GM18519 (cell line): ENCODE measurements around the gene CTNNA3.
"Not testable (repeated sequence)": the region's sequence is repeated elsewhere in the genome, so short reads cannot be mapped to it uniquely, and the experiment has no call there.

ENCODE experiments used
- ATAC-seq: cut with Tn5 transposase; IDR thresholded peaks from one replicate; pipeline ENCODE4 v1.9.1; 2021; ENCODE audit warnings: mild to moderate bottlenecking, moderate library complexity; ENCODE audit not compliant: unreplicated experiment, low FRiP score

The CTNNA3 gene

GRCh38 chr10:67606572-67606971 is 89.4 kb downstream of the CTNNA3 start:
- no peak for ATAC-seq

GRCh38 chr10:67603701-67604100 is 92.3 kb downstream of the CTNNA3 start:
- ATAC-seq: no peak

GRCh38 chr10:67603086-67603485 is 92.9 kb downstream of the CTNNA3 start:
- ATAC-seq: no peak

- ATAC-seq: no peak
Measured at GRCh38 chr10:67602268-67602950, 93.6 kb downstream of the CTNNA3 start.

- ATAC-seq: no peak
Measured at GRCh38 chr10:67599597-67599996, 96.4 kb downstream of the CTNNA3 start.

- no peak for ATAC-seq
Measured at GRCh38 chr10:67596641-67597040, 99.4 kb downstream of the CTNNA3 start.

- ATAC-seq: no peak
Measured at GRCh38 chr10:67587771-67588170, 108.2 kb downstream of the CTNNA3 start.

GRCh38 chr10:67575532-67575931 is 120.5 kb downstream of the CTNNA3 start:
- no peak for ATAC-seq

- ATAC-seq: no peak
Measured at GRCh38 chr10:67573484-67573883, 122.5 kb downstream of the CTNNA3 start.

GRCh38 chr10:67571503-67571902 is 124.5 kb downstream of the CTNNA3 start:
- ATAC-seq: no peak

- not testable (repeated sequence) for ATAC-seq
Measured at GRCh38 chr10:67558311-67558710, 137.7 kb downstream of the CTNNA3 start.

- ATAC-seq: no peak
Measured at GRCh38 chr10:67553254-67553653, 142.7 kb downstream of the CTNNA3 start.

- no peak for ATAC-seq
Measured at GRCh38 chr10:67550838-67551402, 145.1 kb downstream of the CTNNA3 start.

GRCh38 chr10:67550046-67550445 is 145.9 kb downstream of the CTNNA3 start:
- ATAC-seq: no peak

- ATAC-seq: no peak
Measured at GRCh38 chr10:67549390-67549789, 146.6 kb downstream of the CTNNA3 start.

- no peak for ATAC-seq
Measured at GRCh38 chr10:67541411-67541810, 154.6 kb downstream of the CTNNA3 start.

GRCh38 chr10:67539312-67539711 is 156.7 kb downstream of the CTNNA3 start:
- no peak for ATAC-seq

GRCh38 chr10:67537906-67538305 is 158.1 kb downstream of the CTNNA3 start:
- ATAC-seq: no peak

GRCh38 chr10:67533376-67533775 is 162.6 kb downstream of the CTNNA3 start:
- no peak for ATAC-seq

GRCh38 chr10:67530990-67531389 is 165.0 kb downstream of the CTNNA3 start:
- ATAC-seq: not testable (repeated sequence)

GRCh38 chr10:67527351-67527750 is 168.6 kb downstream of the CTNNA3 start:
- no peak for ATAC-seq

- ATAC-seq: no peak
Measured at GRCh38 chr10:67521546-67521945, 174.4 kb downstream of the CTNNA3 start.
